ENCODE data around the gene THEMIS.

GRCh38 chr6:127921982-127922381 is 21.1 kb upstream of the THEMIS start:
- TF ChIP-seq POLR2A (IDR thresholded peaks at IDR 0.05) (no peak), CTCF (IDR thresholded peaks at IDR 0.05) (no peak)

All from heart left ventricle (tissue), 13 donors.